Panc1 (cell line): ENCODE measurements around the gene ACOT12. TPM values are rescaled to one million over a fixed set of nuclear protein-coding genes. Genes with fewer than 3 reads are reported as not detected.

ENCODE experiments used
- ATAC-seq: fragments of 200-7000 bp; cut with Tn5 transposase; 2 replicates; pipeline ENCODE4 v1.9.1; 2020; ENCODE audit warnings: mild to moderate bottlenecking, moderate library complexity
- BruUV-seq: library from RNA; stranded (reverse); fragments of 400-500 nt; replicated peaks from 2 replicates; lab custom pipeline; 2021; lab: Mats Ljungman, UMichigan
- CTCF ChIA-PET: fragments of 300-600 bp; sonication (Branson Sonifier 250); formaldehyde crosslinking; loops from one replicate; lab custom pipeline; 2022; ENCODE audit warnings: antibody characterized with exemption; lab: Charles Lee
- POLR2A ChIA-PET: fragments of 300-600 bp; sonication (Branson Sonifier 250); formaldehyde crosslinking; loops from one replicate; lab custom pipeline; 2022; ENCODE audit warnings: antibody characterized with exemption; lab: Charles Lee
- DNase-seq: peaks from one replicate; pipeline ENCODE4 v3.0.0-alpha.2; 2010; ENCODE audit warnings: low read depth, low spot score
- H3K27ac ChIP-seq: 2 replicates; pipeline ENCODE4 v1.5.1; 2011; ENCODE audit warnings: mild to moderate bottlenecking, low read length, inconsistent platforms
- H3K27me3 ChIP-seq: fragments of 200-500 bp; sonication (Bioruptor generic); 2 replicates; pipeline ENCODE4 v1.6.0; 2014; ENCODE audit warnings: low read length, inconsistent platforms; ENCODE audit not compliant: control insufficient read depth, insufficient read depth
- H3K36me3 ChIP-seq: fragments of 200-500 bp; sonication (Bioruptor generic); 2 replicates; pipeline ENCODE4 v1.5.1; 2014; ENCODE audit warnings: inconsistent platforms, mild to moderate bottlenecking, low read length, moderate library complexity; ENCODE audit not compliant: control insufficient read depth, insufficient read depth
- H3K4me1 ChIP-seq: 2 replicates; pipeline ENCODE4 v1.5.1; 2011; ENCODE audit warnings: inconsistent platforms, mild to moderate bottlenecking, low read length, moderate library complexity; ENCODE audit not compliant: control insufficient read depth, insufficient read depth
- H3K4me3 ChIP-seq, 2 experiments: 2 replicates each; pipeline ENCODE4 v1.5.1; 2011 to 2012; ENCODE audit warnings: low read depth in 2 of 2, low read length in 2 of 2, mild to moderate bottlenecking in 2 of 2, inconsistent platforms in 1 of 2, moderate library complexity in 1 of 2
- H3K9me3 ChIP-seq: fragments of 200-500 bp; sonication (Bioruptor generic); 2 replicates; pipeline ENCODE4 v1.5.1; 2014; ENCODE audit warnings: low read depth, mild to moderate bottlenecking, inconsistent platforms, low read length, moderate library complexity; ENCODE audit not compliant: control insufficient read depth, insufficient read depth
- POLR2AphosphoS5 ChIP-seq: IDR thresholded peaks from 2 replicates; pipeline ENCODE4 v1.6.1; 2012; ENCODE audit warnings: mild to moderate bottlenecking, low read depth, low read length, moderate library complexity
- REST ChIP-seq, 2 experiments: IDR thresholded peaks; 2 replicates each; pipeline ENCODE4 v1.6.1; 2011 to 2012; ENCODE audit warnings: low read depth in 2 of 2, control low read depth in 1 of 2, low read length in 1 of 2, mild to moderate bottlenecking in 1 of 2, moderate library complexity in 1 of 2; ENCODE audit not compliant: insufficient read depth in 1 of 2
- SIN3A ChIP-seq: IDR thresholded peaks from 2 replicates; pipeline ENCODE4 v1.6.1; 2012; ENCODE audit warnings: low read depth, mild to moderate bottlenecking, low read length, moderate library complexity, borderline replicate concordance; ENCODE audit not compliant: insufficient read depth
- TCF7L2 ChIP-seq: IDR thresholded peaks from 2 replicates; pipeline ENCODE4 v1.6.1; 2011; ENCODE audit warnings: mild to moderate bottlenecking, low read depth, low read length, inconsistent platforms
- in situ Hi-C: cut with HindIII; loops from 2 replicates; pipeline ENCODE4 v1.10.0; 2016; ENCODE audit warnings: low sequenced_read_pairs, low pct_unique_long_range_greater_than_20kb
- intact Hi-C: fragments of 100-400 bp; cut with micrococcal nuclease; formaldehyde crosslinking; loops from one replicate; pipeline ENCODE4 v1.10.0; 2022; ENCODE audit not compliant: unreplicated experiment
- total RNA-seq: library from RNA; stranded (reverse); gene quantifications from one replicate; pipeline ENCODE4 v1.2.1, GENCODE V29; 2021; ENCODE audit not compliant: unreplicated experiment
- TF ChIP-seq, protein P1 (sequence below): fragments of 450-650 bp; IDR thresholded peaks from 2 replicates; pipeline ENCODE4 v1.5.1; 2017; ENCODE audit warnings: mild to moderate bottlenecking

Gene ACOT12
- total RNA-seq, 1 experiment from 2014 or later = 0.74 TPM

- BruUV-seq = no TSS peak
- ChIA-PET CTCF (no interaction called here), POLR2A (no interaction called here)
- H3K36me3 ChIP-seq = peaks cover 19% of the 10 kb centered on the region; the same call in 1 of the 2 replicates
- no peak for DNase-seq
- no peaks in the 10 kb centered on the region for H3K4me1 ChIP-seq
- no peak for TF ChIP-seq SIN3A
- no peaks in the 10 kb centered on the region for H3K9me3 ChIP-seq
- ATAC-seq = no peak
- H3K4me3 ChIP-seq = no peak overlapping the region
- H3K27me3 ChIP-seq = no peaks in the 10 kb centered on the region
- in situ Hi-C loops (no loop called here), intact Hi-C loops (no loop called here)
- H3K27ac ChIP-seq = no peak overlapping the region
These were observed 83.4 kb downstream of the ACOT12 start for GRCh38 chr5:81310402-81311063.

GRCh38 chr5:81308836-81309235 lies 85.1 kb downstream of the ACOT12 start:
- in situ Hi-C loops = no loop called here
- no peaks in the 10 kb centered on the region for H3K27me3 ChIP-seq
- TF ChIP-seq POLR2AphosphoS5 = no peak
- no peak for TF ChIP-seq SIN3A
- TF ChIP-seq, protein P1, sequence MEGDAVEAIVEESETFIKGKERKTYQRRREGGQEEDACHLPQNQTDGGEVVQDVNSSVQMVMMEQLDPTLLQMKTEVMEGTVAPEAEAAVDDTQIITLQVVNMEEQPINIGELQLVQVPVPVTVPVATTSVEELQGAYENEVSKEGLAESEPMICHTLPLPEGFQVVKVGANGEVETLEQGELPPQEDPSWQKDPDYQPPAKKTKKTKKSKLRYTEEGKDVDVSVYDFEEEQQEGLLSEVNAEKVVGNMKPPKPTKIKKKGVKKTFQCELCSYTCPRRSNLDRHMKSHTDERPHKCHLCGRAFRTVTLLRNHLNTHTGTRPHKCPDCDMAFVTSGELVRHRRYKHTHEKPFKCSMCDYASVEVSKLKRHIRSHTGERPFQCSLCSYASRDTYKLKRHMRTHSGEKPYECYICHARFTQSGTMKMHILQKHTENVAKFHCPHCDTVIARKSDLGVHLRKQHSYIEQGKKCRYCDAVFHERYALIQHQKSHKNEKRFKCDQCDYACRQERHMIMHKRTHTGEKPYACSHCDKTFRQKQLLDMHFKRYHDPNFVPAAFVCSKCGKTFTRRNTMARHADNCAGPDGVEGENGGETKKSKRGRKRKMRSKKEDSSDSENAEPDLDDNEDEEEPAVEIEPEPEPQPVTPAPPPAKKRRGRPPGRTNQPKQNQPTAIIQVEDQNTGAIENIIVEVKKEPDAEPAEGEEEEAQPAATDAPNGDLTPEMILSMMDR = no peak
- no peak for TF ChIP-seq REST (IDR thresholded peaks at IDR 0.05; ENCODE audit: insufficient read depth in 1 of 2, low read depth in 2 of 2, low read length in 1 of 2)
- no peak for TF ChIP-seq TCF7L2
- DNase-seq (no peak), ATAC-seq (no peak)
- no peaks in the 10 kb centered on the region for H3K9me3 ChIP-seq
- H3K4me3 ChIP-seq = no peak overlapping the region
- POLR2A ChIA-PET = no interaction called here
- CTCF ChIA-PET = interaction anchor here (0.7 kb wide), 1 partner anchor 99 kb away, joined by 3 read pairs; no protein-coding TSS in a partner anchor
- peaks cover 24% of the 10 kb centered on the region; the same call in 1 of the 2 replicates for H3K36me3 ChIP-seq
- peaks cover 4% of the 10 kb centered on the region; the same call in 1 of the 2 replicates for H3K4me1 ChIP-seq
- H3K27ac ChIP-seq = no peak overlapping the region
- no TSS peak for BruUV-seq
- intact Hi-C loops = no loop called here

DNA sequence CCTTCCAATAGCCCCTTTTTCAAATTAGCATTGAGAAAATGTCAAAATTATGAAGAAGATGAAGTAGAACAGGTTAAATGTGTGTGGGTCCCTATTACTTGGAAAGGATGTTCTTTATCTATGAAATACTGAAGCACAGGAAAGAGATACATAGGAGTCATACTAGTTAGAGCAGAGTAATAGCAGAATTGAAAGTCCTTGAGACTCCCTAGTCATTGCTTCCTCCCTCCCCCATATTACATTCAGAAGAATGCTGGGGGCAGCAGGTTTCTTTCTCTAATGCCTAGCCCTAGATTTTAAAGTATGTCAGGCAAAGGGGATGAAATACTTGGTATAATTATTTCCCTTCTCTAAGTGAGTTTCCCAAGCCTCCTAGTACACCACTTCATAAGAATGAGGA lies 88.1 kb downstream of the ACOT12 start:
- H3K4me3 ChIP-seq = no peak overlapping the region
- ChIA-PET CTCF (no interaction called here), POLR2A (no interaction called here)
- H3K4me1 ChIP-seq = peaks cover 12% of the 10 kb centered on the region
- H3K27ac ChIP-seq = no peak overlapping the region
- DNase-seq (no peak), ATAC-seq (no peak)
- in situ Hi-C loops = no loop called here
- no peaks in the 10 kb centered on the region for H3K9me3 ChIP-seq
- H3K36me3 ChIP-seq = peaks cover 14% of the 10 kb centered on the region
- no TSS peak for BruUV-seq
- no peaks in the 10 kb centered on the region for H3K27me3 ChIP-seq
- intact Hi-C loops = no loop called here
- TF ChIP-seq TCF7L2 (no peak), REST (IDR thresholded peaks at IDR 0.05; ENCODE audit: insufficient read depth in 1 of 2, low read depth in 2 of 2, low read length in 1 of 2) (no peak), SIN3A (no peak), POLR2AphosphoS5 (no peak)
- TF ChIP-seq, protein P1 = no peak
